ENCODE measurements around the gene OTOG. TPM values are rescaled to one million over a fixed set of nuclear protein-coding genes. Genes with fewer than 3 reads are reported as not detected.

The OTOG gene
- total RNA-seq, 1 experiment from 2014 or later, result 0.35 TPM

DNA sequence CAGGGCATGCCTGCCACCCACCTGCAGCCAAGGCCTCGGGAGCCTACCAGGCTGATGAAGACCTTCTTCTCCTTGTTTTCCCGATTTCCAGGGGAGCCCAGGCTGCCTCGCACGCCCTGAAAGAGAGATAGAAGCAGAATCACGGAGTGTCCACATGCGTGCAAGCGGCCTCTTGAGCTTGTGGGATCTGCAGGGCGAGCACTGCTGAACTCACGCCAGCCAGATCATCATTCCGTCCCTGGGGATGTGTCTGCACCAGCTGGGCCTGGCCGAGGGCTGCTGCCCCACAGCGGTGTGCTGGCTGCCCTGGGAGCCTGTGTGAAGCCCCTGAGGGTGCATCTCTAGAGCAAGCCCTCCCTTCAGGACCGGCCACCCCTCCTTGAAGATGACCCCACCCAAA lies 20.7 kb upstream of the OTOG start:
- Histone ChIP-seq H3K4me1 (ENCODE audit: insufficient read depth, low read length) (no peaks in the 10 kb centered on the region), H2BK20ac (ENCODE audit: low read depth, low read length, poor library complexity, severe bottlenecking) (no peak overlapping the region), H3K56ac (ENCODE audit: insufficient read length, low read depth, low read length) (no peak overlapping the region), H3K79me1 (ENCODE audit: insufficient read depth, low read depth, low read length, poor library complexity, severe bottlenecking) (no peaks in the 10 kb centered on the region), H2BK5ac (ENCODE audit: insufficient read length, low read length) (no peak overlapping the region), H4K8ac (replicated peaks; ENCODE audit: insufficient read length, low read depth, low read length) (no peak overlapping the region), H4K91ac (ENCODE audit: insufficient read length, low read depth, low read length) (no peak overlapping the region), H3K9ac (ENCODE audit: extremely low read depth, insufficient read length, low read length) (no peak overlapping the region), H2AK5ac (ENCODE audit: insufficient read length, low read length) (no peak overlapping the region), H4K5ac (ENCODE audit: insufficient read length, low read depth, low read length) (no peak overlapping the region), H2AFZ (ENCODE audit: low read length) (no peak overlapping the region), H4K20me1 (ENCODE audit: control insufficient read depth, insufficient read depth, insufficient read length) (no peaks in the 10 kb centered on the region), H3K4me2 (ENCODE audit: insufficient read depth, insufficient read length, low read length) (no peak overlapping the region), H3K79me2 (ENCODE audit: insufficient read depth, low read length) (no peaks in the 10 kb centered on the region), H3K18ac (ENCODE audit: insufficient read length, low read depth, low read length) (no peak overlapping the region), H3K27ac (ENCODE audit: insufficient read length, low read depth, low read length) (no peak overlapping the region), H3K9me3 (ENCODE audit: control insufficient read depth, low read depth, low read length) (no peaks in the 10 kb centered on the region), H2BK12ac (ENCODE audit: insufficient read length, low read depth, low read length) (no peak overlapping the region), H3K4ac (ENCODE audit: low read depth, low read length) (no peak overlapping the region), H2BK120ac (ENCODE audit: low read depth, low read length, poor library complexity, severe bottlenecking) (no peak overlapping the region), H2BK15ac (ENCODE audit: low read depth, low read length) (no peak overlapping the region), H3K23me2 (ENCODE audit: insufficient read length, low read depth, low read length, poor library complexity, severe bottlenecking) (no peaks in the 10 kb centered on the region), H3K14ac (ENCODE audit: insufficient read depth, low read length) (no peak overlapping the region), H3K23ac (ENCODE audit: insufficient read length, low read depth, low read length) (no peak overlapping the region), H3K27me3 (ENCODE audit: insufficient read depth, low read length) (no peaks in the 10 kb centered on the region), H3T11ph (ENCODE audit: low read length) (no peak overlapping the region)
- Mint-ChIP-seq H3K27ac (no peak overlapping the region), H3K9me3 (no peaks in the 10 kb centered on the region), H3K36me3 (ENCODE audit: insufficient read depth in 1 of 3, low read depth in 3 of 3) (no peaks in the 10 kb centered on the region; a peak in 2 of 7 replicates), H3K4me3 (no peak overlapping the region), H3K4me1 (peaks cover 0 to 16% of the 10 kb centered on the region in 2 experiments; a peak in 2 of 4 replicates), H3K27me3 (ENCODE audit: low read depth) (no peaks in the 10 kb centered on the region; the same call in 1 of the 2 replicates)
- no CpG with 5 or more reads among the region's 13 CpGs for WGBS (ENCODE audit: extremely low coverage, insufficient read length, low lambda C conversion rate)
- DNase-seq, result no peak
- TF ChIP-seq, protein P1, sequence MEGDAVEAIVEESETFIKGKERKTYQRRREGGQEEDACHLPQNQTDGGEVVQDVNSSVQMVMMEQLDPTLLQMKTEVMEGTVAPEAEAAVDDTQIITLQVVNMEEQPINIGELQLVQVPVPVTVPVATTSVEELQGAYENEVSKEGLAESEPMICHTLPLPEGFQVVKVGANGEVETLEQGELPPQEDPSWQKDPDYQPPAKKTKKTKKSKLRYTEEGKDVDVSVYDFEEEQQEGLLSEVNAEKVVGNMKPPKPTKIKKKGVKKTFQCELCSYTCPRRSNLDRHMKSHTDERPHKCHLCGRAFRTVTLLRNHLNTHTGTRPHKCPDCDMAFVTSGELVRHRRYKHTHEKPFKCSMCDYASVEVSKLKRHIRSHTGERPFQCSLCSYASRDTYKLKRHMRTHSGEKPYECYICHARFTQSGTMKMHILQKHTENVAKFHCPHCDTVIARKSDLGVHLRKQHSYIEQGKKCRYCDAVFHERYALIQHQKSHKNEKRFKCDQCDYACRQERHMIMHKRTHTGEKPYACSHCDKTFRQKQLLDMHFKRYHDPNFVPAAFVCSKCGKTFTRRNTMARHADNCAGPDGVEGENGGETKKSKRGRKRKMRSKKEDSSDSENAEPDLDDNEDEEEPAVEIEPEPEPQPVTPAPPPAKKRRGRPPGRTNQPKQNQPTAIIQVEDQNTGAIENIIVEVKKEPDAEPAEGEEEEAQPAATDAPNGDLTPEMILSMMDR (conservative IDR thresholded peaks at IDR 0.05), result no peak
